ENCODE measurements around the gene HUS1. TPM values are rescaled to one million over a fixed set of nuclear protein-coding genes. Genes with fewer than 3 reads are reported as not detected.

HUS1 gene
- total and polyA plus RNA-seq, 2 of the 8 experiments (the other 6 are each of a cell fraction or from before 2014, with no cell fraction given) = 15.0 to 33.0 TPM

DNA sequence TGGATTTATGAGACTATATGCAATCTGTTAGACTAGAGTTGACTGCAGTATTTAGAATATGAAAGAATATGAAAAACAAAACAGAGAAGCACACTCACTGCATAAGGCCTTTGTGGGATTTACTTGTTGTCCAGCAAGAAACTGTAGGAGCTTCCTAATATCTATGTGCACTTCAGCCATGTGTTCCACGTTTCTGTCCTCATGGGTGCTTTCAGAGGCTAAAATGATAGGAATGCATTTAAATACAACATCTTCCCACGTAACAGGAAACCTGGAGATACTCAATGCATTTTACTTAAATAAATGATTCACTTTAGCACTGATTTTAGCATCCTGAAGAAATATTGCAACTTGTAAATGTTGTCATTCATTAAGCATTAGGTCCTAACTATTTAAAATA lies 11.7 kb downstream of the HUS1 start:
- Histone ChIP-seq H2AK5ac (ENCODE audit: low read depth, low read length) (no peak overlapping the region), H3K14ac (ENCODE audit: insufficient read length) (no peak overlapping the region), H2AFZ (ENCODE audit: low read length) (no peak overlapping the region), H3K4me3 (ENCODE audit: extremely low read depth in 1 of 4, insufficient read depth in 2 of 4, low read depth in 3 of 4, low read length in 4 of 4) (no peak overlapping the region), H3K4ac (replicated peaks; ENCODE audit: insufficient read length, low read depth, low read length) (no peak overlapping the region), H3K4me2 (ENCODE audit: insufficient read depth in 1 of 2, low read depth in 2 of 2, low read length in 2 of 2) (no peak overlapping the region), H3K9ac (replicated peaks in 1 of 4; ENCODE audit: extremely low read depth in 1 of 4, low read depth in 3 of 4, low read length in 3 of 4) (no peak overlapping the region), H2BK15ac (ENCODE audit: low read length) (no peak overlapping the region), H2BK20ac (ENCODE audit: low read length) (no peak overlapping the region), H3K36me3 (ENCODE audit: control insufficient read depth in 2 of 4, insufficient read depth in 4 of 4, low read length in 3 of 4) (peaks cover 25 to 64% (median 50%) of the 10 kb centered on the region in 4 experiments), H3K4me1 (replicated peaks in 1 of 4; ENCODE audit: control insufficient read depth in 3 of 4, insufficient read depth in 4 of 4, low read length in 3 of 4) (no peaks in the 10 kb centered on the region), H3K23me2 (ENCODE audit: low read depth, low read length) (no peaks in the 10 kb centered on the region), H3K18ac (ENCODE audit: extremely low read depth, low read length) (no peak overlapping the region), H3K79me1 (ENCODE audit: low read depth, low read length) (0 out of 2 replicates have a peak, but pooled peaks cover 2% of the 10 kb centered on the region), H3K27ac (ENCODE audit: low read depth, low read length) (no peak overlapping the region), H3K23ac (ENCODE audit: insufficient read length) (no peak overlapping the region), H2BK12ac (ENCODE audit: low read depth, low read length) (no peak overlapping the region), H3K27me3 (replicated peaks in 1 of 4; ENCODE audit: control insufficient read depth in 3 of 4, extremely low read depth in 1 of 4, insufficient read depth in 3 of 4, low read length in 3 of 4) (no peaks in the 10 kb centered on the region), H3K56ac (replicated peaks; ENCODE audit: insufficient read length, low read depth, low read length) (no peak overlapping the region), H4K20me1 (replicated peaks in 1 of 2; ENCODE audit: control insufficient read depth in 1 of 2, insufficient read depth in 2 of 2, low read length in 2 of 2) (peaks cover 0 to 10% of the 10 kb centered on the region in 2 experiments), H2BK5ac (ENCODE audit: low read depth, low read length) (no peak overlapping the region), H2BK120ac (replicated peaks; ENCODE audit: low read depth, low read length) (no peak overlapping the region), H4K91ac (replicated peaks; ENCODE audit: insufficient read length, low read length) (no peak overlapping the region), H4K5ac (ENCODE audit: insufficient read length, low read depth, low read length) (no peak overlapping the region), H3K79me2 (ENCODE audit: control insufficient read depth in 1 of 2, insufficient read depth in 2 of 2, low read length in 2 of 2) (no peaks in the 10 kb centered on the region; a peak in 1 of 4 replicates), H4K8ac (ENCODE audit: extremely low read depth, insufficient read depth, low read length) (no peak overlapping the region), H3K9me3 (ENCODE audit: insufficient read depth in 2 of 2, low read depth in 1 of 2, low read length in 1 of 2) (no peaks in the 10 kb centered on the region)
- DNase-seq (ENCODE audit: low read depth in 1 of 2, low spot score in 2 of 2) = no peak
- POLR2A ChIA-PET (ENCODE audit: partially characterized antibody) = interaction anchor here (1.1 kb wide), 1 partner anchor 17 kb away, joined by 3 read pairs; no protein-coding TSS in a partner anchor
- no peak for FAIRE-seq
- 91% methylated on average over 2 of the region's 2 CpGs; no CpG with 5 or more reads in 1 of the 2 experiments for WGBS, 2 experiments (ENCODE audit: extremely low coverage in 1 of 2, insufficient coverage in 1 of 2, insufficient read length in 1 of 2, insufficient replicate concordance in 2 of 2, low coverage in 1 of 2, low lambda C conversion rate in 2 of 2, missing lambda C conversion rate in 1 of 2)
- TF ChIP-seq CTCF (IDR thresholded peaks at IDR 0.05; ENCODE audit: control extremely low read depth in 1 of 3, insufficient read depth in 1 of 3, low read depth in 1 of 3, low read length in 3 of 3) (no peak), SP2 (IDR thresholded peaks at IDR 0.05; ENCODE audit: low read length) (no peak), SIN3A (conservative IDR thresholded peaks at IDR 0.05 in 1 of 2, IDR thresholded peaks at IDR 0.05 in 1 of 2; ENCODE audit: low read depth in 1 of 2, low read length in 2 of 2) (no peak), SRF (IDR thresholded peaks at IDR 0.05; ENCODE audit: low read depth, low read length) (no peak)
- CTCF ChIA-PET (ENCODE audit: partially characterized antibody) = interaction anchor here (0.8 to 2.8 kb wide), 3 partner anchors 10 to 38 kb away, joined by 3 to 16 read pairs (median 4); no protein-coding TSS in a partner anchor
